ENCODE measurements around the gene VIL1. TPM values are rescaled to one million over a fixed set of nuclear protein-coding genes. Genes with fewer than 3 reads are reported as not detected.

VIL1 gene
- total RNA-seq, 1 experiment from 2014 or later, result 0.05 TPM

- in situ Hi-C loops (cut with HindIII; ENCODE audit: low pct_unique_long_range_greater_than_20kb, low sequenced_read_pairs), result no loop called here
- no peak for DNase-seq (ENCODE audit: low read depth, low spot score)
These were observed 25.9 kb upstream of the VIL1 start for GRCh38 chr2:218392891-218393462.

GRCh38 chr2:218393750-218394290 lies 25.1 kb upstream of the VIL1 start:
- no peak for DNase-seq (ENCODE audit: low read depth, low spot score)
- in situ Hi-C loops (cut with HindIII; ENCODE audit: low pct_unique_long_range_greater_than_20kb, low sequenced_read_pairs), result no loop called here

- in situ Hi-C loops (cut with HindIII; ENCODE audit: low pct_unique_long_range_greater_than_20kb, low sequenced_read_pairs), result no loop called here
- no peak for DNase-seq (ENCODE audit: low read depth, low spot score)
These were observed 24.4 kb upstream of the VIL1 start for GRCh38 chr2:218394298-218395089.

GRCh38 chr2:218395090-218395444 lies 23.9 kb upstream of the VIL1 start:
- DNase-seq (ENCODE audit: low read depth, low spot score), result no peak
- in situ Hi-C loops (cut with HindIII; ENCODE audit: low pct_unique_long_range_greater_than_20kb, low sequenced_read_pairs), result no loop called here

- DNase-seq (ENCODE audit: low read depth, low spot score), result no peak
- in situ Hi-C loops (cut with HindIII; ENCODE audit: low pct_unique_long_range_greater_than_20kb, low sequenced_read_pairs), result no loop called here
These were observed 23.5 kb upstream of the VIL1 start for GRCh38 chr2:218395456-218395825.

GRCh38 chr2:218395826-218396687 lies 22.9 kb upstream of the VIL1 start:
- in situ Hi-C loops (cut with HindIII; ENCODE audit: low pct_unique_long_range_greater_than_20kb, low sequenced_read_pairs), result no loop called here
- peak; percentile 90 for DNase-seq (ENCODE audit: low read depth, low spot score)

- no peak for DNase-seq (ENCODE audit: low read depth, low spot score)
- in situ Hi-C loops (cut with HindIII; ENCODE audit: low pct_unique_long_range_greater_than_20kb, low sequenced_read_pairs), result no loop called here
These were observed 22.0 kb upstream of the VIL1 start for GRCh38 chr2:218396688-218397462.

- in situ Hi-C loops (cut with HindIII; ENCODE audit: low pct_unique_long_range_greater_than_20kb, low sequenced_read_pairs), result no loop called here
- no peak for DNase-seq (ENCODE audit: low read depth, low spot score)
These were observed 21.5 kb upstream of the VIL1 start for GRCh38 chr2:218397463-218397819.

- DNase-seq (ENCODE audit: low read depth, low spot score), result no peak
- in situ Hi-C loops (cut with HindIII; ENCODE audit: low pct_unique_long_range_greater_than_20kb, low sequenced_read_pairs), result no loop called here
These were observed 21.0 kb upstream of the VIL1 start for GRCh38 chr2:218397820-218398436.

GRCh38 chr2:218398437-218399390 lies 20.2 kb upstream of the VIL1 start:
- in situ Hi-C loops (cut with HindIII; ENCODE audit: low pct_unique_long_range_greater_than_20kb, low sequenced_read_pairs), result no loop called here
- no peak for DNase-seq (ENCODE audit: low read depth, low spot score)

- in situ Hi-C loops (cut with HindIII; ENCODE audit: low pct_unique_long_range_greater_than_20kb, low sequenced_read_pairs), result no loop called here
- DNase-seq (ENCODE audit: low read depth, low spot score), result peak; percentile 93
These were observed 19.3 kb upstream of the VIL1 start, which contains the start of gene CTDSP1 for GRCh38 chr2:218399391-218400166. Gene CTDSP1 (plus strand): TSS chr2:218399868. CDS start chr2:218400091, 223 bp downstream.

- no peak for DNase-seq (ENCODE audit: low read depth, low spot score)
- in situ Hi-C loops (cut with HindIII; ENCODE audit: low pct_unique_long_range_greater_than_20kb, low sequenced_read_pairs), result no loop called here
These were observed 18.6 kb upstream of the VIL1 start for GRCh38 chr2:218400167-218400929.

- DNase-seq (ENCODE audit: low read depth, low spot score), result no peak
- in situ Hi-C loops (cut with HindIII; ENCODE audit: low pct_unique_long_range_greater_than_20kb, low sequenced_read_pairs), result no loop called here
These were observed 17.7 kb upstream of the VIL1 start for GRCh38 chr2:218400930-218401881.

- in situ Hi-C loops (cut with HindIII; ENCODE audit: low pct_unique_long_range_greater_than_20kb, low sequenced_read_pairs), result no loop called here
- no peak for DNase-seq (ENCODE audit: low read depth, low spot score)
These were observed 17.0 kb upstream of the VIL1 start for GRCh38 chr2:218401890-218402289.

All from SK-MEL-5 (cell line).